ENCODE measurements around the gene XPNPEP1. TPM values are rescaled to one million over a fixed set of nuclear protein-coding genes. Genes with fewer than 3 reads are reported as not detected.
"Not testable (repeated sequence)": the region's sequence is repeated elsewhere in the genome, so short reads cannot be mapped to it uniquely, and the experiment has no call there.

Gene XPNPEP1
- polyA plus RNA-seq, 3 donors, result 78.8 to 83.6 (median 83.1) TPM

- no peak for DNase-seq (ENCODE audit: low read depth in 3 of 3, low spot score in 2 of 3)
Observed at GRCh38 chr10:109926061-109926745, 2.9 kb upstream of the XPNPEP1 start.

GRCh38 chr10:109924967-109925620, 1.8 kb upstream of the XPNPEP1 start:
- DNase-seq (ENCODE audit: low read depth in 3 of 3, low spot score in 2 of 3), result no peak

GRCh38 chr10:109924087-109924486, 776 bp upstream of the XPNPEP1 start:
- no peak for DNase-seq (ENCODE audit: low read depth in 3 of 3, low spot score in 2 of 3)

- DNase-seq (ENCODE audit: low read depth in 3 of 3, low spot score in 2 of 3), result no peak
Observed at GRCh38 chr10:109922358-109922975, 844 bp downstream of the XPNPEP1 start.

- no peak for DNase-seq (ENCODE audit: low read depth in 3 of 3, low spot score in 2 of 3)
Observed at GRCh38 chr10:109920016-109920415, 3.3 kb downstream of the XPNPEP1 start.

GRCh38 chr10:109919220-109919619, 4.1 kb downstream of the XPNPEP1 start:
- DNase-seq (ENCODE audit: low read depth in 3 of 3, low spot score in 2 of 3), result no peak

- DNase-seq (ENCODE audit: low read depth in 3 of 3, low spot score in 2 of 3), result not testable (repeated sequence)
Observed at GRCh38 chr10:109918707-109919106, 4.6 kb downstream of the XPNPEP1 start.

- no peak for DNase-seq (ENCODE audit: low read depth in 3 of 3, low spot score in 2 of 3)
Observed at GRCh38 chr10:109915566-109915965, 7.7 kb downstream of the XPNPEP1 start.

GRCh38 chr10:109914966-109915365, 8.3 kb downstream of the XPNPEP1 start:
- DNase-seq (ENCODE audit: low read depth in 3 of 3, low spot score in 2 of 3), result no peak

GRCh38 chr10:109913306-109913892, 9.9 kb downstream of the XPNPEP1 start:
- DNase-seq (ENCODE audit: low read depth in 3 of 3, low spot score in 2 of 3), result no peak

- no peak for DNase-seq (ENCODE audit: low read depth in 3 of 3, low spot score in 2 of 3)
Observed at GRCh38 chr10:109912335-109913281, 10.7 kb downstream of the XPNPEP1 start.

- DNase-seq (ENCODE audit: low read depth in 3 of 3, low spot score in 2 of 3), result no peak
Observed at GRCh38 chr10:109911903-109912302, 11.4 kb downstream of the XPNPEP1 start.

GRCh38 chr10:109906316-109906715, 17.0 kb downstream of the XPNPEP1 start:
- DNase-seq (ENCODE audit: low read depth in 3 of 3, low spot score in 2 of 3), result no peak

GRCh38 chr10:109904397-109904796, 18.9 kb downstream of the XPNPEP1 start:
- DNase-seq (ENCODE audit: low read depth in 3 of 3, low spot score in 2 of 3), result no peak

GRCh38 chr10:109902992-109903947, 20.0 kb downstream of the XPNPEP1 start:
- no peak for DNase-seq (ENCODE audit: low read depth in 3 of 3, low spot score in 2 of 3)

- no peak for DNase-seq (ENCODE audit: low read depth in 3 of 3, low spot score in 2 of 3)
Observed at GRCh38 chr10:109899356-109900331, 23.7 kb downstream of the XPNPEP1 start.

- DNase-seq (ENCODE audit: low read depth in 3 of 3, low spot score in 2 of 3), result no peak
Observed at GRCh38 chr10:109898666-109899355, 24.5 kb downstream of the XPNPEP1 start.

GRCh38 chr10:109898007-109898406, 25.3 kb downstream of the XPNPEP1 start:
- DNase-seq (ENCODE audit: low read depth in 3 of 3, low spot score in 2 of 3), result no peak

All from right renal cortex interstitium (tissue), 3 donors.